ENCODE measurements around the gene CLIP2. TPM values are rescaled to one million over a fixed set of nuclear protein-coding genes. Genes with fewer than 3 reads are reported as not detected.

CLIP2 gene
- total RNA-seq, 2 donors from 2014 or later, result 77.8 to 81.6 TPM

DNA sequence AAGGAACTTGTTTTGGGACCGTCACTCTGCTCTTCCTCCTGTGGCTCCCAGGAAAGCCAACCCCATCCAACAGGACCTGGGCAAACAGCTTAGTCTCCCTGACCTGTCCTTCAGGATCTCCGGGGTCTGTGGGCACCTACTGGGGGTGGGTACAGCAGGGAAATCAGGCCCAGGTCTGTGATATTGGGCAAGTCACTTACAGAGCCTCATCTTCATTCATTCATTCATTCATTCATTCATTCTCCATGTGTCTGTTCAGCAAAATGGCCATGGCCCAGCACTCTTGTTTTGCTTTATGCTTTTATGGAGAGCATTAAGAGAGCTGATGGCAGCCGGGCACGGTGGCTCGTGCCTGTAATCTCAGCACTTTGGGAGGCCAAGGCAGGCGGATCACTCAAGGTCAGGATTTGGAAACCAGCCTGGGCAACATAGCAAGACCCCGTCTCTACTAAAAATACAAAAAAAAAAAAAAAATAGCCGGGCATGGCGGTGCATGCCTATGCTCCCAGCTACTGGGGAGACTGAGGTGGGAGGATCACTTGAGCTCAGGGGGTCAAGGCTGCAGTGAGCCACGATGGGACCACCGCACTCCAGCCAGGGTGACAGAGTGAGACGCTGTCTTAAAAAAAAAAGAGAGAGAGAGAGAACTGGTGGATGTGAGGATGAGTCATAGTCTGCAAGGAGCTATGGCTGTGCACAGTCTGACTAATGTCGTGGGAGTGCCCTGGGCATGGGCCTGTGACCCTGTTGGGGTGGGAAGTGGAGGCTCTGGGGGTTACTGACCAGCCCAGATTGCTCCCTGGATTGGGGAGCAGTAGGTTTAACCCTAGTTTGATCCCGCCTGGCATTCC lies 54.3 kb downstream of the CLIP2 start:
- no peak overlapping the region for H3K9ac ChIP-seq (ENCODE audit: low read depth in 2 of 2, low read length in 2 of 2)
- H3K4me1 ChIP-seq, result no peaks in the 10 kb centered on the region
- H3K4me3 ChIP-seq, result no peak overlapping the region
- DNase-seq, result no peak
- intact Hi-C loops (cut with DNase I), result no loop called here
- no peaks in the 10 kb centered on the region for H3K27me3 ChIP-seq
- no peak overlapping the region for H3K27ac ChIP-seq
- TF ChIP-seq CTCF (IDR thresholded peaks at IDR 0.05), result no peak
- no peaks in the 10 kb centered on the region for H3K36me3 ChIP-seq
- H3K9me3 ChIP-seq, result no peaks in the 10 kb centered on the region

GRCh38 chr7:74344132-74344496 lies 54.9 kb downstream of the CLIP2 start:
- Histone ChIP-seq H3K4me1 (no peaks in the 10 kb centered on the region), H3K4me3 (no peak overlapping the region), H3K9me3 (no peaks in the 10 kb centered on the region), H3K27ac (no peak overlapping the region), H3K27me3 (no peaks in the 10 kb centered on the region), H3K36me3 (no peaks in the 10 kb centered on the region), H3K9ac (ENCODE audit: low read depth in 2 of 2, low read length in 2 of 2) (no peak overlapping the region)
- intact Hi-C loops (cut with DNase I), result no loop called here
- DNase-seq, result no peak
- TF ChIP-seq CTCF (IDR thresholded peaks at IDR 0.05), result no peak

- Histone ChIP-seq H3K36me3 (no peaks in the 10 kb centered on the region), H3K27me3 (no peaks in the 10 kb centered on the region), H3K4me3 (no peak overlapping the region), H3K9ac (ENCODE audit: low read depth in 2 of 2, low read length in 2 of 2) (no peak overlapping the region), H3K9me3 (no peaks in the 10 kb centered on the region), H3K4me1 (no peaks in the 10 kb centered on the region), H3K27ac (no peak overlapping the region)
- intact Hi-C loops (cut with DNase I), result no loop called here
- TF ChIP-seq CTCF (IDR thresholded peaks at IDR 0.05), result no peak
- no peak for DNase-seq
These were observed 55.6 kb downstream of the CLIP2 start for GRCh38 chr7:74344786-74345185.

DNA sequence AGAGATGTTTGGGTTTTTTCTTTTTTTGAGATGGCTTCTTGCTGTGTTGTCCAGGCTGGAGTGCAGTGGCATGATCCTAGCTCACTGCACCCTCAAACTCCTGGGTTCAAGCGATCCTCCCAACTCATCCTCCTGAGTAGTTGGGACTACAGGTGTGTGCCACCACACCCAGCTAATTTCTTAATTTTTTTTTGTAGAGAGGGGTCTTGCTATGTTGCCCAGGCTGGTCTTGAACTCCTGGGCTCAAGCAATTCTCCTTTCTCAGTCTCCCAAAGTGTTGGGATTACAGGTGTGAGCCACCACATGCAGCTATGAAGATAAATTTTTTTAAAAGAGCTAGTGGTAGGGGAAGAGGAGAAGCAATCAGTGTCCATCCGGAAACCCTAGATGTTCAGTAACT lies 56.8 kb downstream of the CLIP2 start:
- H3K27ac ChIP-seq, result no peak overlapping the region
- no peak overlapping the region for H3K4me3 ChIP-seq
- H3K27me3 ChIP-seq, result no peaks in the 10 kb centered on the region
- intact Hi-C loops (cut with DNase I), result no loop called here
- no peaks in the 10 kb centered on the region for H3K9me3 ChIP-seq
- DNase-seq, result no peak
- no peak for TF ChIP-seq CTCF (IDR thresholded peaks at IDR 0.05)
- no peak overlapping the region for H3K9ac ChIP-seq (ENCODE audit: low read depth in 2 of 2, low read length in 2 of 2)
- no peaks in the 10 kb centered on the region for H3K36me3 ChIP-seq
- no peaks in the 10 kb centered on the region for H3K4me1 ChIP-seq

GRCh38 chr7:74349621-74350020 lies 60.4 kb downstream of the CLIP2 start:
- no peaks in the 10 kb centered on the region for H3K27me3 ChIP-seq
- H3K9ac ChIP-seq (ENCODE audit: low read depth in 2 of 2, low read length in 2 of 2), result no peak overlapping the region
- H3K4me3 ChIP-seq, result no peak overlapping the region
- intact Hi-C loops (cut with DNase I), result no loop called here
- H3K36me3 ChIP-seq, result no peaks in the 10 kb centered on the region
- no peak for TF ChIP-seq CTCF (IDR thresholded peaks at IDR 0.05)
- no peak for DNase-seq
- H3K4me1 ChIP-seq, result no peaks in the 10 kb centered on the region
- H3K9me3 ChIP-seq, result no peaks in the 10 kb centered on the region
- H3K27ac ChIP-seq, result no peak overlapping the region

Data from colonic mucosa (tissue), 4 donors.